Transverse colon (tissue), 4 donors: Measurements from ENCODE around the gene GARS1. TPM values are rescaled to one million over a fixed set of nuclear protein-coding genes. Genes with fewer than 3 reads are reported as not detected.

Experiments
- DNase-seq: peaks from one replicate; pipeline ENCODE4 v3.0.0-alpha.2; 2019
- H3K27ac ChIP-seq, 4 donors: fragments of 200-600 bp; sonication (generic); 2 replicates each; pipeline ENCODE4 v1.5.1; 2016 to 2018; ENCODE audit warnings: inconsistent platforms in 4 of 4
- H3K27me3 ChIP-seq: fragments of 200-600 bp; sonication (generic); 2 replicates; pipeline ENCODE4 v1.5.1; 2017; ENCODE audit warnings: inconsistent platforms
- H3K36me3 ChIP-seq, 4 donors: fragments of 200-600 bp; sonication (generic); 2 replicates each; pipeline ENCODE4 v1.5.1; 2017 to 2019; ENCODE audit warnings: inconsistent platforms in 4 of 4
- H3K4me1 ChIP-seq, 4 donors: fragments of 200-600 bp; sonication (generic); 2 replicates each; pipeline ENCODE4 v1.5.1; 2017 to 2020; ENCODE audit warnings: inconsistent platforms in 4 of 4
- H3K4me3 ChIP-seq, 4 donors: fragments of 200-600 bp; sonication (generic); 1 replicate in 1 of 4; 2 replicates in 3 of 4; pipeline versions ENCODE4 v1.5.1 to v1.6.1; 2017 to 2019; ENCODE audit warnings: inconsistent platforms in 4 of 4
- H3K9me3 ChIP-seq, 2 donors: fragments of 200-600 bp; sonication (generic); 2 replicates each; pipeline ENCODE4 v1.5.1; 2017 to 2019; ENCODE audit warnings: inconsistent platforms in 2 of 2
- CTCF ChIP-seq, 5 experiments: fragments of 200-600 bp in 3 of 5; fragments of 450-650 bp in 2 of 5; sonication (generic) in 3 of 5; IDR thresholded peaks; 1 replicate in 2 of 5; 2 replicates in 3 of 5; pipeline ENCODE4 v1.5.1; 2016 to 2017; ENCODE audit warnings: antibody characterized with exemption in 5 of 5, inconsistent platforms in 3 of 5, mild to moderate bottlenecking in 2 of 5, moderate library complexity in 1 of 5
- EP300 ChIP-seq: sonication (generic); formaldehyde crosslinking; IDR thresholded peaks from one replicate; pipeline ENCODE4 v1.6.1; 2017; ENCODE audit warnings: antibody characterized with exemption, low read depth
- POLR2A ChIP-seq: fragments of 450-650 bp; IDR thresholded peaks from one replicate; pipeline ENCODE4 v1.6.1; 2016; ENCODE audit warnings: antibody characterized with exemption, mild to moderate bottlenecking, moderate library complexity
- POLR2AphosphoS5 ChIP-seq, 3 donors: sonication (generic); formaldehyde crosslinking; IDR thresholded peaks; one replicate each; pipeline ENCODE4 v1.6.1; 2016; ENCODE audit warnings: antibody characterized with exemption in 3 of 3
- WGBS, 2 donors: methylation state at CpG; one replicate each; pipeline ENCODE4 v1.1.5; 2018; ENCODE audit warnings: low coverage in 1 of 2; 5-methylcytosine and 5-hydroxymethylcytosine counted together
- in situ Hi-C, 4 donors: fragments of 200-750 bp; cut with MboI; loops; one replicate each; pipeline versions ENCODE4 v1.15.0 to v1.15.1; 2017; ENCODE audit warnings: low sequenced_read_pairs in 3 of 4, low pct_ligation_motif_present in 1 of 4, low pct_unique_long_range_greater_than_20kb in 1 of 4
- intact Hi-C: fragments of 100-400 bp; cut with DNase I; formaldehyde crosslinking; loops from one replicate; pipeline ENCODE4 v1.15.1; 2023; ENCODE audit warnings: low total_unique reads
- total RNA-seq, 4 donors: library from RNA; depleted of rRNA; stranded (reverse); fragments of >200 nt; gene quantifications; one replicate each; pipeline ENCODE4 v1.1.0, GENCODE V29; 2016

GARS1 gene
- total RNA-seq, 4 donors from 2014 or later = 20.6 to 69.4 (median 34.5) TPM

GRCh38 chr7:30656006-30656957 lies 61.6 kb downstream of the GARS1 start:
- Histone ChIP-seq H3K4me3 (no peak overlapping the region), H3K4me1 (no peaks in the 10 kb centered on the region), H3K27me3 (no peaks in the 10 kb centered on the region), H3K9me3 (no peaks in the 10 kb centered on the region), H3K36me3 (no peaks in the 10 kb centered on the region), H3K27ac (no peak overlapping the region)
- in situ Hi-C loops = no loop called here
- DNase-seq = no peak
- intact Hi-C loops = no loop called here
- 77% methylated on average over 21 of the region's 21 CpGs; no CpG with 5 or more reads in 1 of the 2 donors for WGBS, 2 donors
- TF ChIP-seq POLR2A (no peak), CTCF (IDR thresholded peaks at IDR 0.05) (no peak), POLR2AphosphoS5 (IDR thresholded peaks at IDR 0.05) (no peak), EP300 (no peak)

GRCh38 chr7:30657131-30657530 lies 62.5 kb downstream of the GARS1 start:
- no peaks in the 10 kb centered on the region for H3K36me3 ChIP-seq
- H3K4me3 ChIP-seq = no peak overlapping the region
- TF ChIP-seq EP300 (no peak), CTCF (IDR thresholded peaks at IDR 0.05) (no peak), POLR2AphosphoS5 (IDR thresholded peaks at IDR 0.05) (no peak), POLR2A (no peak)
- in situ Hi-C loops = no loop called here
- 95% methylated on average over 2 of the region's 2 CpGs; no CpG with 5 or more reads in 1 of the 2 donors for WGBS, 2 donors
- H3K27me3 ChIP-seq = no peaks in the 10 kb centered on the region
- no peaks in the 10 kb centered on the region for H3K9me3 ChIP-seq
- no peak for DNase-seq
- no peak overlapping the region for H3K27ac ChIP-seq
- intact Hi-C loops = no loop called here
- H3K4me1 ChIP-seq = no peaks in the 10 kb centered on the region

GRCh38 chr7:30658479-30659074 lies 63.9 kb downstream of the GARS1 start:
- Histone ChIP-seq H3K9me3 (no peaks in the 10 kb centered on the region), H3K36me3 (no peaks in the 10 kb centered on the region), H3K27ac (no peak overlapping the region), H3K4me1 (no peaks in the 10 kb centered on the region), H3K4me3 (no peak overlapping the region), H3K27me3 (no peaks in the 10 kb centered on the region)
- WGBS, 2 donors = 67% methylated on average over 3 of the region's 3 CpGs; no CpG with 5 or more reads in 1 of the 2 donors
- intact Hi-C loops (no loop called here), in situ Hi-C loops (no loop called here)
- no peak for DNase-seq
- TF ChIP-seq CTCF (IDR thresholded peaks at IDR 0.05) (no peak), POLR2AphosphoS5 (IDR thresholded peaks at IDR 0.05) (no peak), EP300 (no peak), POLR2A (no peak)

GRCh38 chr7:30659312-30659711 lies 64.6 kb downstream of the GARS1 start:
- H3K36me3 ChIP-seq = no peaks in the 10 kb centered on the region
- H3K4me3 ChIP-seq = no peak overlapping the region
- no peak for TF ChIP-seq CTCF (IDR thresholded peaks at IDR 0.05)
- TF ChIP-seq POLR2A = no peak
- TF ChIP-seq EP300 = no peak
- no peak for TF ChIP-seq POLR2AphosphoS5 (IDR thresholded peaks at IDR 0.05)
- no peaks in the 10 kb centered on the region for H3K27me3 ChIP-seq
- in situ Hi-C loops = no loop called here
- no peak for DNase-seq
- intact Hi-C loops = no loop called here
- WGBS, 2 donors = 82 to 86% methylated on average over 2 to 3 of the region's 3 CpGs
- no peaks in the 10 kb centered on the region for H3K4me1 ChIP-seq
- no peaks in the 10 kb centered on the region for H3K9me3 ChIP-seq
- no peak overlapping the region for H3K27ac ChIP-seq
